ENCODE data around the gene SERPINA1. TPM values are rescaled to one million over a fixed set of nuclear protein-coding genes. Genes with fewer than 3 reads are reported as not detected.
A peak's percentile ranks its signal among the peaks of the same experiment; 100 is the strongest.

Gene SERPINA1
- total and polyA plus RNA-seq, 2 of the 13 experiments (the other 11 are each of a cell fraction or from before 2014, with no cell fraction given) = 3,266 to 11,015 TPM

- TF ChIP-seq HMGXB4 (CRISPR knock-in tag; IDR thresholded peaks at IDR 0.05; ENCODE audit: borderline replicate concordance in 1 of 2, low read depth in 1 of 2) (peak in 1 of 2 experiments; percentile 25; a peak in 1 of 4 replicates), REPIN1 (CRISPR knock-in tag; IDR thresholded peaks at IDR 0.05; ENCODE audit: borderline replicate concordance, low read depth) (0 out of 2 replicates have a peak, but pooled peaks have one; percentile 35), IKZF5 (CRISPR knock-in tag; IDR thresholded peaks at IDR 0.05) (peak; percentile 43), MBD4 (IDR thresholded peaks at IDR 0.05; ENCODE audit: borderline replicate concordance, low read length) (peak; percentile 8), ZNF572 (CRISPR knock-in tag; IDR thresholded peaks at IDR 0.05) (peak; percentile 92), NR1H2 (CRISPR knock-in tag; IDR thresholded peaks at IDR 0.05; ENCODE audit: borderline replicate concordance, low read depth) (no peak), CEBPZ (IDR thresholded peaks at IDR 0.05; ENCODE audit: low read length) (no peak), ZNF746 (CRISPR knock-in tag; IDR thresholded peaks at IDR 0.05) (0 out of 2 replicates have a peak, but pooled peaks have one; percentile 46), POLR2AphosphoS2 (IDR thresholded peaks at IDR 0.05; ENCODE audit: low read depth, low read length) (peak; percentile 65; the same call in 1 of the 2 replicates), BCL3 (CRISPR knock-in tag; IDR thresholded peaks at IDR 0.05) (no peak; the same call in 1 of the 2 replicates), ZNF709 (CRISPR knock-in tag; IDR thresholded peaks at IDR 0.05) (0 out of 2 replicates have a peak, but pooled peaks have one; percentile 54), POLR2A (IDR thresholded peaks at IDR 0.05; ENCODE audit: insufficient read depth in 1 of 2, low read depth in 2 of 2, low read length in 2 of 2) (peak in 1 of 2 experiments; percentile 82; a peak in 3 of 4 replicates), FOXK1 (CRISPR knock-in tag; IDR thresholded peaks at IDR 0.05; ENCODE audit: borderline replicate concordance, low read depth) (no peak), LCORL (IDR thresholded peaks at IDR 0.05) (no peak), LCORL (CRISPR knock-in tag; IDR thresholded peaks at IDR 0.05) (peak; percentile 72), ZNF263 (CRISPR knock-in tag; IDR thresholded peaks at IDR 0.05) (peak; percentile 37; the same call in 1 of the 2 replicates), ZC3H13 (CRISPR knock-in tag; IDR thresholded peaks at IDR 0.05) (peak; percentile 84), SOX6 (IDR thresholded peaks at IDR 0.05) (no peak), SOX6 (CRISPR knock-in tag; IDR thresholded peaks at IDR 0.05) (peak; percentile 41; the same call in 1 of the 2 replicates), ATF7 (IDR thresholded peaks at IDR 0.05) (no peak), ATF7 (CRISPR knock-in tag; IDR thresholded peaks at IDR 0.05) (no peak)
These were observed 11.2 kb downstream of the SERPINA1 start (continued) for GRCh38 chr14:94376976-94377865.
